Measurements from ENCODE around the gene ANKIB1. TPM values are rescaled to one million over a fixed set of nuclear protein-coding genes. Genes with fewer than 3 reads are reported as not detected.

Gene ANKIB1
- total RNA-seq, 2 donors from 2014 or later: 38.9 to 41.5 TPM

DNA sequence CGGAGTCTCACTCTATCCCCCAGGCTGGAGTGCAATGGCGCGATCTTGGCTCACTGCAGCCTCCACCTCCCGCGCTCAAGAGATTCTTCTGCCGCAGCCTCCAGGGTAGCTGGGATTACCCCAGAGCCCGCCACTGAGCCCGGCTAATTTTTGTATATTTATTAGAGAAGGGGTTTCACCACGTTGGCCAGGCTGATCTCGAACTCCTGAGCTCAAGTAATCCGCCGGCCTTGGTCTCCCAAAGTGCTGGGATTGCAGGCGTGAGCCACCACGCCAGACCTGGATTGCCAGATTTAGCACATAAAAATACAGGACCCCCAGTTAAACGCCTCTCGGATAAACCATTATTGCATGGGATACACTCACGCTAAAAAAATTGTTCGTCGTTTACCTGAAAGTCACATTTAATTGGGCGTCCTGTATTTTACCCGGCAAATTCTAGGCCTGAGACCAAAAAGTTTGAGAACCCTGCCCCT lies 201.1 kb downstream of the ANKIB1 start:
- H3K4me1 ChIP-seq: peaks cover 12% of the 10 kb centered on the region

DNA sequence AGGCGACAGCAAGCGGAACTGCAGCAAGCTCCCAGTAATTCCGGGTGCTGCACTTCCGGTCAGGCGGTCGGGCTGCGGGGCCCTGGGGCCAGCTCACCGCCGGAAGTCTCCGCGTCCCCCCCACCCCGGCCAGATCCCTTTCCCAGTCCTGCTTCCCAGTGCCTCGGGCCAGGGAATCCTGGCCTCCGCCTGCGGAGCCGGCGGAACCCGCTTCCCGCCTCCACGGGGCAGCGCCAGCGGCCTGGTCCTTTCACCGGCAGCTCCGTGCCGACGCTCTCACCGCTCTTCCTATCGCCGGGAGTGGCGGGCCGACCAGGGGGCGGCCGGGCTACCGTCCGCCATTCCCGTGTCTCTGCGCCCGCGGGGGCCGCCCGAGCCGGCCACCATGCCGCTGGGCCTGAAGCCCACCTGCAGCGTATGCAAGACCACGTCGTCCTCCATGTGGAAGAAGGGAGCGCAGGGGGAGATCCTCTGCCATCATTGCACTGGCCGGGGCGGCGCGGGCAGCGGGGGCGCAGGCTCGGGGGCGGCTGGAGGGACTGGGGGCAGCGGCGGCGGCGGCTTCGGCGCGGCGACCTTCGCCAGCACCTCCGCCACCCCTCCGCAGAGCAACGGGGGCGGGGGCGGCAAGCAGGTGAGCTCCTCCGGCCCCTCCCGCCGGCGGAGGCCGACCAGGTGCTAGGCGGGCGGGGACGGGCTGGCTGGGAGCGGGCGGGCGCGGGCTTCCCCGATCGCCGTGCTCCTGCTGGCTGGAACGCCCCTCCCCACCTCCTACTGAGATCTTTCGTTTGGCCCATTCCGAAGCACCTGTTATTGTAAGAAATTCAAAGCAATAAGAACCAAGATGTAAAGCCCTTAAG lies 201.8 kb downstream of the ANKIB1 start, which contains the start of gene GATAD1:
Gene GATAD1, plus strand, starts transcription at position 138 of the 860 bp plus-strand sequence. Its CDS starts 248 bp downstream, at position 386.
- DNase-seq: peak; percentile 93
- peaks cover 8% of the 10 kb centered on the region for H3K36me3 ChIP-seq
- intact Hi-C loops (cut with DNase I): loop anchor here (5.0 to 10.0 kb wide), 2 partner anchors 203 to 315 kb away; partner anchors contain the start of genes ANKIB1, CYP51A1 and KRIT1
- H3K4me1 ChIP-seq: peaks cover 12% of the 10 kb centered on the region
- H3K27ac ChIP-seq: peak within 1 kb of the TSS; percentile 98
- H3K9me3 ChIP-seq: no peaks in the 10 kb centered on the region
- TF ChIP-seq, protein P1, sequence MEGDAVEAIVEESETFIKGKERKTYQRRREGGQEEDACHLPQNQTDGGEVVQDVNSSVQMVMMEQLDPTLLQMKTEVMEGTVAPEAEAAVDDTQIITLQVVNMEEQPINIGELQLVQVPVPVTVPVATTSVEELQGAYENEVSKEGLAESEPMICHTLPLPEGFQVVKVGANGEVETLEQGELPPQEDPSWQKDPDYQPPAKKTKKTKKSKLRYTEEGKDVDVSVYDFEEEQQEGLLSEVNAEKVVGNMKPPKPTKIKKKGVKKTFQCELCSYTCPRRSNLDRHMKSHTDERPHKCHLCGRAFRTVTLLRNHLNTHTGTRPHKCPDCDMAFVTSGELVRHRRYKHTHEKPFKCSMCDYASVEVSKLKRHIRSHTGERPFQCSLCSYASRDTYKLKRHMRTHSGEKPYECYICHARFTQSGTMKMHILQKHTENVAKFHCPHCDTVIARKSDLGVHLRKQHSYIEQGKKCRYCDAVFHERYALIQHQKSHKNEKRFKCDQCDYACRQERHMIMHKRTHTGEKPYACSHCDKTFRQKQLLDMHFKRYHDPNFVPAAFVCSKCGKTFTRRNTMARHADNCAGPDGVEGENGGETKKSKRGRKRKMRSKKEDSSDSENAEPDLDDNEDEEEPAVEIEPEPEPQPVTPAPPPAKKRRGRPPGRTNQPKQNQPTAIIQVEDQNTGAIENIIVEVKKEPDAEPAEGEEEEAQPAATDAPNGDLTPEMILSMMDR (IDR thresholded peaks at IDR 0.05): peak; percentile 96
- peak within 1 kb of the TSS; percentile 94 for H3K4me3 ChIP-seq
- H3K9ac ChIP-seq (ENCODE audit: low read depth in 2 of 2, low read length in 2 of 2): peak within 1 kb of the TSS; percentile 84 to 100
- H3K27me3 ChIP-seq: no peaks in the 10 kb centered on the region

More for the DNA sequence above, 201.1 kb downstream of the ANKIB1 start:
- DNase-seq: no peak
- H3K27me3 ChIP-seq: no peaks in the 10 kb centered on the region
- peak overlapping the region; percentile 94 for H3K4me3 ChIP-seq
- peaks cover 8% of the 10 kb centered on the region for H3K36me3 ChIP-seq
- no peaks in the 10 kb centered on the region for H3K9me3 ChIP-seq
- intact Hi-C loops (cut with DNase I): loop anchor here (5.0 to 10.0 kb wide), 2 partner anchors 202 to 315 kb away; partner anchors contain the start of genes ANKIB1, CYP51A1 and KRIT1
- H3K9ac ChIP-seq (ENCODE audit: low read depth in 2 of 2, low read length in 2 of 2): peak overlapping the region; percentile 84 to 100
- H3K27ac ChIP-seq: peak overlapping the region; percentile 98
- TF ChIP-seq, protein P1 (IDR thresholded peaks at IDR 0.05): no peak

DNA sequence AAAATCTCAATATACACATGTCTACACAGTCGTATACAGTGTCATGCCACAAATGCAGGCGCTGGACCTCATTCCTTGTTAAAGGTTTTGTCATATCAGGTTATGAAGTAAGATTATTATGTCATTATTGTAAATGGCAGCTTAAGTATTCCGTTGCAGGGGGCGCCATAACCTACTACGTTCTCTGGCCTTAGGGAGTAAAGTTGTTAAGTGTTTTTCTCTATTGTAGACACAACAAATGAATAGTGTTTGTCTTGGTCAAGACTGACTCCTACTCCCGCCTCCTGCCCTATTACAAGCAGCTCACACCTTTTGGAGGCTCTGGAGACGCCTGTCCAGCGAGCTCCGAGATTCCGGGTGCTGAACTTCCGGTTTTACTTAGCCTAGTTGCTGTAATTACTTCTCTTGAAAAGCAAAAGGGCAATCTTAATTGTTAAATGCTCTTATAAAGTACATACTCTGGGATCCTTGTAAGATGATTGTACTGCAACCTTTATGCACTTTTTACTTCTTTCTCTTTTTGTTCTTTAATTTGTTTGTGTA lies 202.5 kb downstream of the ANKIB1 start:
- H3K9me3 ChIP-seq: no peaks in the 10 kb centered on the region
- peak overlapping the region; percentile 94 for H3K4me3 ChIP-seq
- TF ChIP-seq, protein P1 (IDR thresholded peaks at IDR 0.05): peak; percentile 20
- H3K4me1 ChIP-seq: peaks cover 12% of the 10 kb centered on the region
- H3K27me3 ChIP-seq: no peaks in the 10 kb centered on the region
- intact Hi-C loops (cut with DNase I): loop anchor here (5.0 to 10.0 kb wide), 2 partner anchors 203 to 316 kb away; partner anchors contain the start of genes ANKIB1, CYP51A1 and KRIT1
- DNase-seq: peak; percentile 75
- peak overlapping the region; percentile 84 to 100 for H3K9ac ChIP-seq (ENCODE audit: low read depth in 2 of 2, low read length in 2 of 2)
- H3K27ac ChIP-seq: peak overlapping the region; percentile 98
- H3K36me3 ChIP-seq: peaks cover 8% of the 10 kb centered on the region

Small RNAs within 50 kb of the gene (microRNA-seq; reads per million reads assigned to microRNA genes)
- not detected for gene MIR1285-1

Other genes with a start within 250 kb of the ANKIB1 start
- gene CYP51A1, start 111.5 kb upstream of the ANKIB1 start, total RNA-seq: 100 to 1,000 TPM; 125 to 322 TPM
- not detected for gene LRRD1, start 66.8 kb upstream of the ANKIB1 start, total RNA-seq
- 10 to 100 TPM; 27.4 to 27.5 TPM for gene KRIT1, start 60 bp upstream of the ANKIB1 start, total RNA-seq
- gene GATAD1, start 201.5 kb downstream of the ANKIB1 start, total RNA-seq: 10 to 100 TPM; 22.9 to 28.8 TPM
- not detected for gene ERVW-1, start 232.0 kb downstream of the ANKIB1 start, total RNA-seq

Data from colonic mucosa (tissue), 4 donors.